Hepatocyte (in vitro differentiated cells): ENCODE results near the gene KRT71. TPM values are rescaled to one million over a fixed set of nuclear protein-coding genes. Genes with fewer than 3 reads are reported as not detected.

Source experiments
- DNase-seq: peaks from one replicate; pipeline ENCODE4 v3.0.0-alpha.2; 2016; ENCODE audit warnings: low spot score
- H2AFZ ChIP-seq: fragments of 200-600 bp; sonication (generic); 2 replicates; pipeline ENCODE4 v1.6.0; 2016; ENCODE audit warnings: antibody characterized with exemption, mild to moderate bottlenecking
- H3K27ac ChIP-seq: fragments of 200-600 bp; sonication (generic); 2 replicates; pipeline ENCODE4 v1.5.1; 2016; ENCODE audit warnings: mild to moderate bottlenecking
- H3K27me3 ChIP-seq: fragments of 200-600 bp; sonication (generic); 2 replicates; pipeline ENCODE4 v1.6.1; 2016
- H3K36me3 ChIP-seq: fragments of 200-600 bp; sonication (generic); replicated peaks from 2 replicates; pipeline ENCODE4 v1.5.1; 2016; ENCODE audit warnings: low read depth; ENCODE audit not compliant: insufficient read depth
- H3K4me1 ChIP-seq: fragments of 200-600 bp; sonication (generic); 2 replicates; pipeline ENCODE4 v1.5.1; 2016; ENCODE audit warnings: mild to moderate bottlenecking, moderate library complexity; ENCODE audit not compliant: insufficient read depth
- H3K4me2 ChIP-seq: fragments of 200-600 bp; sonication (generic); 2 replicates; pipeline ENCODE4 v1.6.0; 2016
- H3K4me3 ChIP-seq: fragments of 200-600 bp; sonication (generic); 2 replicates; pipeline ENCODE4 v1.5.1; 2016; ENCODE audit warnings: mild to moderate bottlenecking
- H3K79me2 ChIP-seq: fragments of 200-600 bp; sonication (generic); 2 replicates; pipeline ENCODE4 v1.6.0; 2017; ENCODE audit warnings: mild to moderate bottlenecking
- H3K9me2 ChIP-seq: fragments of 200-600 bp; sonication (generic); replicated peaks from 2 replicates; pipeline ENCODE4 v1.6.0; 2017; ENCODE audit warnings: mild to moderate bottlenecking; ENCODE audit not compliant: insufficient read depth
- H3K9me3 ChIP-seq: fragments of 200-600 bp; sonication (generic); 2 replicates; pipeline ENCODE4 v1.5.1; 2016; ENCODE audit warnings: low read depth, mild to moderate bottlenecking
- H4K20me1 ChIP-seq: fragments of 200-600 bp; sonication (generic); 2 replicates; pipeline ENCODE4 v1.6.0; 2016; ENCODE audit warnings: mild to moderate bottlenecking; ENCODE audit not compliant: insufficient read depth, poor library complexity, severe bottlenecking
- CTCF ChIP-seq: fragments of 200-600 bp; sonication (generic); IDR thresholded peaks from 2 replicates; pipeline ENCODE4 v1.5.1; 2016; ENCODE audit warnings: antibody characterized with exemption, mild to moderate bottlenecking; ENCODE audit not compliant: poor library complexity
- EZH2 ChIP-seq: fragments of 200-600 bp; sonication (generic); IDR thresholded peaks from 2 replicates; pipeline ENCODE4 v1.6.1; 2016; ENCODE audit warnings: antibody characterized with exemption, mild to moderate bottlenecking, borderline replicate concordance
- EZH2phosphoT487 ChIP-seq: fragments of 200-600 bp; sonication (generic); IDR thresholded peaks from one replicate; pipeline ENCODE4 v1.6.1; 2018; ENCODE audit warnings: antibody characterized with exemption, mild to moderate bottlenecking, low read depth, moderate library complexity; ENCODE audit not compliant: unreplicated experiment, severe bottlenecking
- WGBS: methylation state at CpG from one replicate; pipeline ENCODE4 v1.1.6; 2016; ENCODE audit warnings: low lambda C conversion rate; ENCODE audit errors: missing lambda C conversion rate; 5-methylcytosine and 5-hydroxymethylcytosine counted together
- polyA plus RNA-seq: library from polyadenylated mRNA; unstranded; fragments of >200 nt; fragmentation: Nextera tagmentation; extraction: Ambion mirVana; gene quantifications from 2 replicates; pipeline ENCODE4 v1.2.1, GENCODE V29; 2016
- total RNA-seq: library from RNA; depleted of rRNA; stranded (reverse); fragments of >200 nt; gene quantifications from 2 replicates; pipeline ENCODE4 v1.2.3, GENCODE V29; 2014

Gene KRT71
- total and polyA plus RNA-seq, 2 experiments from 2014 or later: not detected

DNA sequence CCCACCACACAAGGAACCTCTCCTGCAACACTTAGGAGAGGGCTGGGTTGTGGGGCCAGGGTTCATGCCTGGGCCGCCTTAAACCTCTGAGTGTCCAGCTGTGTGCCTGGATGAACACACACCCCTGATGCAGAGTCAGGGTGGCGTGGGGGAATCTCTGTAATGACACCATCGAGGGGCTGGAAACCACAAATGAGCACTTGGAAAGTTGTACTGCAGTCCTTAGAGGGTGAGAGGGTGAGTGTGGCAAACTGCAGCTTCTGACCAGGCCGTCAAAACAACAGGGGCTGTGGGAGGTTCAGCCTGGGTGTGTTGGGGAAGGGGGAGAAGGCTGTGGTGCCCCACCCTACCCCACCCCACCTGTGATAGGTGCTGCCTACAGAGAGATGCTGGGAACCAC, 20.3 kb downstream of the KRT71 start:
- no peak overlapping the region for H2AFZ ChIP-seq

GRCh38 chr12:52531566-52532300, 21.2 kb downstream of the KRT71 start:
- no peaks in the 10 kb centered on the region for H3K79me2 ChIP-seq
- no peaks in the 10 kb centered on the region for H3K9me3 ChIP-seq
- no peaks in the 10 kb centered on the region for H4K20me1 ChIP-seq
- no peaks in the 10 kb centered on the region for H3K9me2 ChIP-seq
- DNase-seq: no peak
- no peak overlapping the region for H3K4me2 ChIP-seq
- no peak overlapping the region for H3K27ac ChIP-seq
- no peak overlapping the region for H3K4me3 ChIP-seq
- H2AFZ ChIP-seq: no peak overlapping the region
- WGBS: 85% methylated on average over 17 of the region's 18 CpGs
- H3K4me1 ChIP-seq: no peaks in the 10 kb centered on the region
- no peaks in the 10 kb centered on the region for H3K36me3 ChIP-seq
- no peaks in the 10 kb centered on the region for H3K27me3 ChIP-seq
- no peak for TF ChIP-seq EZH2phosphoT487
- TF ChIP-seq EZH2: no peak
- no peak for TF ChIP-seq CTCF

More for the DNA sequence above, 20.3 kb downstream of the KRT71 start:
- Histone ChIP-seq H4K20me1 (no peaks in the 10 kb centered on the region), H3K27ac (no peak overlapping the region), H3K4me1 (no peaks in the 10 kb centered on the region), H3K79me2 (no peaks in the 10 kb centered on the region), H3K9me2 (no peaks in the 10 kb centered on the region), H3K27me3 (no peaks in the 10 kb centered on the region), H3K4me3 (no peak overlapping the region), H3K9me3 (no peaks in the 10 kb centered on the region), H3K36me3 (no peaks in the 10 kb centered on the region), H3K4me2 (no peak overlapping the region)
- no peak for DNase-seq
- WGBS: 69% methylated on average over 4 of the region's 4 CpGs
- no peak for TF ChIP-seq EZH2phosphoT487
- TF ChIP-seq CTCF: no peak
- no peak for TF ChIP-seq EZH2

- Histone ChIP-seq H3K9me2 (no peaks in the 10 kb centered on the region), H4K20me1 (no peaks in the 10 kb centered on the region), H3K27ac (no peak overlapping the region), H3K4me2 (no peak overlapping the region), H3K36me3 (no peaks in the 10 kb centered on the region), H3K9me3 (no peaks in the 10 kb centered on the region), H3K79me2 (no peaks in the 10 kb centered on the region), H3K4me1 (no peaks in the 10 kb centered on the region), H3K27me3 (no peaks in the 10 kb centered on the region), H3K4me3 (no peak overlapping the region), H2AFZ (no peak overlapping the region)
- DNase-seq: no peak
- 70% methylated on average over 2 of the region's 2 CpGs for WGBS
- TF ChIP-seq EZH2 (no peak), EZH2phosphoT487 (no peak), CTCF (no peak)
Observed at GRCh38 chr12:52530905-52531304, 22.0 kb downstream of the KRT71 start.
